H1 (cell line): ENCODE results near the gene UTRN. TPM values are rescaled to one million over a fixed set of nuclear protein-coding genes. Genes with fewer than 3 reads are reported as not detected.

Experiments used
- ASH2L ChIP-seq: fragments of 200-600, 300-600 bp; sonication (generic); IDR thresholded peaks from one replicate; pipeline ENCODE4 v1.7.1; 2017; ENCODE audit warnings: low read length
- FOSL1 ChIP-seq: IDR thresholded peaks from 2 replicates; pipeline ENCODE4 v1.6.1; 2011; ENCODE audit warnings: mild to moderate bottlenecking, low read depth, low read length, moderate library complexity; ENCODE audit not compliant: insufficient read depth
- GABPA ChIP-seq: IDR thresholded peaks from 2 replicates; pipeline ENCODE4 v1.6.1; 2011; ENCODE audit warnings: mild to moderate bottlenecking, low read length, moderate library complexity, borderline replicate concordance; ENCODE audit not compliant: insufficient read depth
- GTF2F1 ChIP-seq: IDR thresholded peaks from 2 replicates; pipeline ENCODE4 v1.6.1; 2012; ENCODE audit warnings: low read depth, low read length, improper control_type of control experiment, borderline replicate concordance
- NANOG ChIP-seq: IDR thresholded peaks from 2 replicates; pipeline ENCODE4 v1.6.1; 2011; ENCODE audit warnings: low read length, low read depth, mild to moderate bottlenecking, inconsistent platforms; ENCODE audit not compliant: insufficient read depth, poor library complexity, severe bottlenecking
- RFX5 ChIP-seq: IDR thresholded peaks from 2 replicates; pipeline ENCODE4 v1.6.1; 2011; ENCODE audit warnings: low read depth, low read length, improper control_type of control experiment, borderline replicate concordance
- SP2 ChIP-seq: IDR thresholded peaks from 2 replicates; pipeline ENCODE4 v1.6.1; 2012; ENCODE audit warnings: mild to moderate bottlenecking, low read length, inconsistent platforms
- polyA plus RNA-seq, 7 experiments: library from polyadenylated mRNA; depleted of rRNA in 3 of 7; stranded (reverse) in 5 of 7; unstranded in 2 of 7; fragments of >200 nt in 5 of 7; fragments of 200-250 nt in 2 of 7; gene quantifications; 1 replicate in 5 of 7; 2 replicates in 1 of 7; 4 replicates in 1 of 7; pipeline versions ENCODE4 v1.2.1 to v1.2.3, GENCODE V29; 2011 to 2013; ENCODE audit warnings: missing spikeins in 2 of 7, mixed read lengths in 2 of 7
- total RNA-seq: library from RNA; stranded (reverse); fragmentation: NEBNext Ultra II Directional; extraction: Animal tissue kit (Norgen Biotek cat#: 25700); gene quantifications from 2 replicates; pipeline ENCODE4 v1.2.1, GENCODE V29; 2021

UTRN gene
- total and polyA plus RNA-seq, 2 of the 8 experiments (the other 6 are each of a cell fraction or from before 2014, with no cell fraction given) = 25.0 to 112 TPM

DNA sequence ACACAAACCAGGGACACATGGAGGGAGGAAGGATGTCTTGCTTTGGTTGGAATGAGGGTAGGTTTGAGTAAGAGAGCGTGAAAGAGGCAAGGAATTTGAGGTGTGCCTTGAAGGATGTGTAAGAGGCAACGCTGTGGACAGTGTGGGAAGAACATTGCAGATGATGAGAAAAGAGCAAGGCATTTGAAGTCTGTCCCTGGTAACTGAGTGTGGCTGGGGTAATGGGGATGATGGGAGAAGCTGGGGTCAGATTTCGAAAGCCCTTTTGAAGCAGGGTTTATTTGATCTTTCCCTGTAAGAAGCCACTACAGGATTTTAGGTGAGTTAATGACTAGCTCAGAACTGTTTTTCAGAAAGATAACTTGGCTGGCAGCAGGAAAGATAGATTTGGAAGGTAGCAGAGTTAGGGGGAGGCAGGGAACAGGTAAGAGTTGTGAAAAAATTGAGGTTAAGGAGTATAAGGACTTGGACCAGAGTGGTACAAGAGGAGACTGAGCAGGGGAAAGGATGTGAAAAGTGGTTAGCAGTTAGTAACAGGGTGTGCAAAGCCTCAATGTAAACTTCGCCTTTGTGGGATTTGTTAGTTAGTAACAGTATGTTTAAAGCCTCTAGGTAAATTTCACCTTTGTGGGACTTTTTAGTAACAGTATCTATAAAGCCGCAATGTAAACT, 17.7 kb downstream of the UTRN start (continued):
- TF ChIP-seq NANOG = no peak
- TF ChIP-seq ASH2L = no peak
- TF ChIP-seq GABPA = no peak
- no peak for TF ChIP-seq RFX5
- no peak for TF ChIP-seq FOSL1
- TF ChIP-seq SP2 = no peak
- TF ChIP-seq GTF2F1 = no peak
